NCI-H2227 (cell line): ENCODE results near the gene HAUS1.
"Not testable (repeated sequence)": the region's sequence is repeated elsewhere in the genome, so short reads cannot be mapped to it uniquely, and the experiment has no call there.

ENCODE experiments used
- DNase-seq: peaks from one replicate; lab custom pipeline; 2025; ENCODE audit not compliant: unreplicated experiment; lab: John Stamatoyannopoulos, UW

The HAUS1 gene

GRCh38 chr18:46088501-46088900 lies 15.7 kb upstream of the HAUS1 start:
- not testable (repeated sequence) for DNase-seq

GRCh38 chr18:46095532-46095931 lies 8.7 kb upstream of the HAUS1 start:
- no peak for DNase-seq

GRCh38 chr18:46096651-46097300 lies 7.4 kb upstream of the HAUS1 start:
- no peak for DNase-seq

- no peak for DNase-seq
Observed at GRCh38 chr18:46097431-46097800, 6.8 kb upstream of the HAUS1 start.

- peak; percentile 85 for DNase-seq
Observed at GRCh38 chr18:46097801-46098615, 6.2 kb upstream of the HAUS1 start, which contains the start of gene ATP5F1A. Gene ATP5F1A (minus strand): TSS chr18:46098296. CDS start chr18:46098231, 65 bp downstream.

GRCh38 chr18:46098616-46098933 lies 5.6 kb upstream of the HAUS1 start:
- no peak for DNase-seq

- DNase-seq, result no peak
Observed at GRCh38 chr18:46099463-46099862, 4.7 kb upstream of the HAUS1 start.

- no peak for DNase-seq
Observed at GRCh38 chr18:46109386-46109785, 5.2 kb downstream of the HAUS1 start.

GRCh38 chr18:46110406-46110805 lies 6.2 kb downstream of the HAUS1 start:
- DNase-seq, result no peak

- DNase-seq, result no peak
Observed at GRCh38 chr18:46113751-46114150, 9.6 kb downstream of the HAUS1 start.

GRCh38 chr18:46126625-46127024 lies 22.4 kb downstream of the HAUS1 start:
- not testable (repeated sequence) for DNase-seq

- DNase-seq, result no peak
Observed at GRCh38 chr18:46130061-46130460, 25.9 kb downstream of the HAUS1 start.

- DNase-seq, result not testable (repeated sequence)
Observed at GRCh38 chr18:46130549-46130948, 26.4 kb downstream of the HAUS1 start.

GRCh38 chr18:46133534-46133933 lies 29.3 kb downstream of the HAUS1 start:
- DNase-seq, result no peak

GRCh38 chr18:46134920-46135675 lies 30.9 kb downstream of the HAUS1 start:
- DNase-seq, result no peak

GRCh38 chr18:46140173-46140572 lies 36.0 kb downstream of the HAUS1 start:
- no peak for DNase-seq

- DNase-seq, result no peak
Observed at GRCh38 chr18:46141199-46141598, 37.0 kb downstream of the HAUS1 start.

GRCh38 chr18:46148810-46149209 lies 44.6 kb downstream of the HAUS1 start:
- DNase-seq, result peak; percentile 79

- DNase-seq, result no peak
Observed at GRCh38 chr18:46152436-46152807, 48.2 kb downstream of the HAUS1 start.

- no peak for DNase-seq
Observed at GRCh38 chr18:46152808-46153617, 48.8 kb downstream of the HAUS1 start.

GRCh38 chr18:46155641-46156051 lies 51.5 kb downstream of the HAUS1 start:
- no peak for DNase-seq
